Gastroesophageal sphincter (tissue), 3 donors: Measurements from ENCODE around the gene C3orf18.

Source experiments
- CTCF ChIP-seq, 4 experiments: fragments of 200-600 bp in 2 of 4; fragments of 450-650 bp in 2 of 4; sonication (generic) in 1 of 4; IDR thresholded peaks; one replicate each; pipeline ENCODE4 v1.5.1; 2017 to 2019; ENCODE audit warnings: antibody characterized with exemption in 4 of 4, mild to moderate bottlenecking in 2 of 4, moderate library complexity in 2 of 4
- EP300 ChIP-seq: sonication (generic); formaldehyde crosslinking; IDR thresholded peaks from one replicate; pipeline ENCODE4 v1.6.1; 2017; ENCODE audit warnings: antibody characterized with exemption, mild to moderate bottlenecking

DNA sequence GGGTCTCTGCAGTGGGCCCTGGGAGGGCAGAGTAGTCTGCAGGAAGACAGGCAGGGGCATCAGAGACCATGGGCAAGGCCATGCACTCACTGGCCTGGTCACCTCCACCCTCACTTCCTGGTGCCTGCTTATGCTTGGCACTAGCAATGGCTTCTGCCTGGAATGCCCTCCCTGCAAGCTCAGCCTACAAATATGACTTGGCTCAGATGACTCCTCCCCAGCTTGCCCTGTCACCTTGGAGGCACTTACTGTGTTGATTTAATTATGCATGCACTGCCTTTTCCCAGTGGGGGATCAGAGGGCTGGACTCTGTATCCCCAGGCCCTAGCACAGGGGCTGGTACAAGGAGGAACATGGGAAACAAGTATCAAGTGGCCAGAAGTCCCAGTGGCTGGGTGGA, 7.8 kb downstream of the C3orf18 start:
- TF ChIP-seq EP300 (no peak), CTCF (IDR thresholded peaks at IDR 0.05) (no peak)
